ENCODE measurements around the gene BRAF.
"Not testable (repeated sequence)": the region's sequence is repeated elsewhere in the genome, so short reads cannot be mapped to it uniquely, and the experiment has no call there.

The BRAF gene

GRCh38 chr7:140924821-140925421, at the start of gene BRAF:
Gene BRAF (minus strand): TSS chr7:140924929. CDS start chr7:140924703, 226 bp downstream.
- DNase-seq (ENCODE audit: low read depth, low spot score), result peak; percentile 33
- CTCF ChIA-PET, result interaction anchor here (1.5 kb wide), 1 partner anchor 113 kb away, joined by 4 read pairs; no protein-coding TSS in a partner anchor
- H3K4me3 ChIP-seq (ENCODE audit: low read depth, low read length), result peak within 1 kb of the TSS; percentile 82
- POLR2A ChIA-PET, result no interaction called here
- TF ChIP-seq, protein P1, sequence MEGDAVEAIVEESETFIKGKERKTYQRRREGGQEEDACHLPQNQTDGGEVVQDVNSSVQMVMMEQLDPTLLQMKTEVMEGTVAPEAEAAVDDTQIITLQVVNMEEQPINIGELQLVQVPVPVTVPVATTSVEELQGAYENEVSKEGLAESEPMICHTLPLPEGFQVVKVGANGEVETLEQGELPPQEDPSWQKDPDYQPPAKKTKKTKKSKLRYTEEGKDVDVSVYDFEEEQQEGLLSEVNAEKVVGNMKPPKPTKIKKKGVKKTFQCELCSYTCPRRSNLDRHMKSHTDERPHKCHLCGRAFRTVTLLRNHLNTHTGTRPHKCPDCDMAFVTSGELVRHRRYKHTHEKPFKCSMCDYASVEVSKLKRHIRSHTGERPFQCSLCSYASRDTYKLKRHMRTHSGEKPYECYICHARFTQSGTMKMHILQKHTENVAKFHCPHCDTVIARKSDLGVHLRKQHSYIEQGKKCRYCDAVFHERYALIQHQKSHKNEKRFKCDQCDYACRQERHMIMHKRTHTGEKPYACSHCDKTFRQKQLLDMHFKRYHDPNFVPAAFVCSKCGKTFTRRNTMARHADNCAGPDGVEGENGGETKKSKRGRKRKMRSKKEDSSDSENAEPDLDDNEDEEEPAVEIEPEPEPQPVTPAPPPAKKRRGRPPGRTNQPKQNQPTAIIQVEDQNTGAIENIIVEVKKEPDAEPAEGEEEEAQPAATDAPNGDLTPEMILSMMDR (IDR thresholded peaks at IDR 0.05; ENCODE audit: insufficient read depth, low read length, missing control alignments), result no peak

DNA sequence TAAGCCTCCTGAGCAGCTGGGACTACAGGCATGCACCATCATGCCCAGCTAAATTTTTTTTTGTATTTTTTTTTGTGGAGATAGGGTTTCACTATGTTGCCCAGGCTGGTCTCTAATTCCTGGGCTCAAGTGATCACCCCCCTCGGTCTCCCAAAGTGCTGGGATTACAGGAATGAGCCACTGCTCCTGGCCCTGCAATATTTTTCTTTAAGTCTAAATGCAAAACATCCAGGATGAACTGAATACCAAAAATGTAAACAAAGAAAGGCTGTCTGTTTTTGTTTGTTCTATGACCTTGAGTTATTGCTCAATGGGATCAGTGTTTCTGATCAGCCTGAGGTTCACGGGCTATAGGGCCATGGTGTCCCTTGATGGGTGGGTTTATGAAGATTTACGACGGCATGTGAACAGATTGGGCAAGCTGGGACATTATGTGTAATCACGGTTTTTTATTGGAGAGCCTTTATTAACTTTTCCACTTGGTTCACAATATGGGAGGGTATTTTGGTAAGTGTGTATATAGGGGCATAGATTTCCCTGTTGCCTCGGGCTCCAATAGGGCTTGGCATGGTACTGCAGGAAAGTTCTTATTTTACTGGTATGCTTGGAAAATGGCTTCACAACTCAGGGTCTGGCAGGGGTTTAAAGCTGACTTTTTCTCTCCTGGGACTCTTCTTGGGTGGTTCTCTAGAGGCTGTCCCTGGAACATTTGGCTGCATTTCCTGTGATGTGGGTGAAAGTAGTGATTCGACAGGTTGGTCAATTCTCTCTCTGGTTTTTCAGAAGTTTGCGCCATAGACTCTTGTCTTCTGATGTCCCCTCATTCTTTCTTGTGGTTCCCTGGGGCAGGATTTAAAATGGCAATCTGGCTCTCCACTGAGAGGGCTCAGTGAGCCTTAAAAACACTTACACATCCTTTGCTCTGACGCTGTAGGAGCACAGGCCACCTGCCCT, 48.4 kb upstream of the BRAF start:
- ChIA-PET CTCF (no interaction called here), POLR2A (no interaction called here)
- TF ChIP-seq, protein P1 (IDR thresholded peaks at IDR 0.05; ENCODE audit: insufficient read depth, low read length, missing control alignments), result no peak
- no peak for DNase-seq (ENCODE audit: low read depth, low spot score)
- H3K4me3 ChIP-seq (ENCODE audit: low read depth, low read length), result no peak overlapping the region

DNA sequence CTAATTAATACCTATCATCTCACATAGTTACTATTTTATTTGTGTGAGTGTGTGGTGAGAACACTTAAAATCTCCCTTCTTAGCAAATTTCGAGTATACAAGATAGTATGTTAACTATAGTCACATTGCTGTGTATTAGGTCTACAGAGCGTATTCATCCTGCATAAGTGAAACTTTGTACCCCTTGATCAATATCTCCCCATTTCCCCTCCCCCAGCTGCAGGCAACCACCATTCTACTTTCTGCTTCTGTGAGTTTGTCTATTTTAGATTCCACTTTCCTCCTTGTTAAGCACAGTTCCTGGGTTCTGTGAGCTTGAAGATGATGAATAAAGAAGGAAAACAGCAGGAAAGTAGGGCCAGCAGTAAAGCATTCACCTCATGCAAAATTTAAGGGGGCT, 47.6 kb upstream of the BRAF start:
- TF ChIP-seq, protein P1 (IDR thresholded peaks at IDR 0.05; ENCODE audit: insufficient read depth, low read length, missing control alignments), result no peak
- CTCF ChIA-PET, result no interaction called here
- POLR2A ChIA-PET, result no interaction called here
- DNase-seq (ENCODE audit: low read depth, low spot score), result no peak
- H3K4me3 ChIP-seq (ENCODE audit: low read depth, low read length), result no peak overlapping the region

- TF ChIP-seq, protein P1 (IDR thresholded peaks at IDR 0.05; ENCODE audit: insufficient read depth, low read length, missing control alignments), result no peak
- CTCF ChIA-PET, result no interaction called here
- POLR2A ChIA-PET, result no interaction called here
- DNase-seq (ENCODE audit: low read depth, low spot score), result no peak
- H3K4me3 ChIP-seq (ENCODE audit: low read depth, low read length), result no peak overlapping the region
These were observed 42.7 kb upstream of the BRAF start for GRCh38 chr7:140967438-140967837.

DNA sequence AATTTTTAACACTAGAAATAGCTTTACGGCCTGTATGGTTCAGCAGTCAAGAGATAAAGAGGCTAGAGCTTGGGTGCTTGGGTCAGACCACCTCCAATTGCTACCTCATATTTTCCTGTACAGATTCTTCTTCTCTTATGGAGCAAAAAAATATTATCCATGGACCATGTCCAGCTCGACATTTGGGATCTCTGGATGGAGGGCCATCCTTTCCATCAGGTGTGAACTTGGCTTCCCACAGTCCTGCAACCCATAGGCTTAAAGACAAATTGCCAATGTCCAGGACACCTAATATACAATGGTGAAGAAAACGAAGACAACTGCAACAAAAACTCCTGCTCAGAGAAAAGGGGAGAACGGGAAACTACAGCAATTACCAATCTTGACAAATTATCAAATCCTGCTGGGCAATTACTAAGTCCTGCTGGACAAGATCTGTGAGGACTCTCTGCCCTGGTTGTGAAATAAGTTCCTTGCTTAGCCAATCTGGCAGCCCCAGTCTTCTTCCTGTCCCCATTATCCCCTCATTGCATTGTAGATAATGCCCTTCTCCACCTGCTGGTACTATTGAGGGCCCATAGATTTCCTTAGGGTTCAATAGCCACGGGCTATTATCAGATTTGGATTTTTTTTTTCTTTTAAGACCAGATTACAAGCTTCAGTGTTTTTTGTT, 42.0 kb upstream of the BRAF start:
- POLR2A ChIA-PET, result no interaction called here
- H3K4me3 ChIP-seq (ENCODE audit: low read depth, low read length), result no peak overlapping the region
- CTCF ChIA-PET, result no interaction called here
- DNase-seq (ENCODE audit: low read depth, low spot score), result no peak
- TF ChIP-seq, protein P1 (IDR thresholded peaks at IDR 0.05; ENCODE audit: insufficient read depth, low read length, missing control alignments), result no peak

DNA sequence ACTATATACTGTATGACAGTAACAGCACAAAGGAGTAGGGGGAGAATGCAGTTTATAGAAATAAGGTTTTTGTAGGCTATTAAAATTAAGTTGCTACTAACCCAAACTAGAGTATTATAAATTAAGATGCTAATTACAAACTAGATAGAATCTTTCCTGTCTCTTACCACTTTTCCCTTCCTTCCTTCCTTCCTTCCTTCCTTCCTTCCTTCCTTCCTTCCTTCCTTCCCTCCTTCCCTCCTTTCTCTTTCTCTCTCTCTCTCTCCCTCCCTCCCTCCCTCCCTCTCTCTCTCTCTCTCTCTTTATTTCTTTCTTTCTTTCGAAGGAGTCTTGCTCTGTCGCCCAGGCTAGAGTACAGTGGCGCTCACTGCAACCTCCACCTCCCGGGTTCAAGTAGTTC, 36.4 kb upstream of the BRAF start:
- ChIA-PET POLR2A (no interaction called here), CTCF (no interaction called here)
- no peak overlapping the region for H3K4me3 ChIP-seq (ENCODE audit: low read depth, low read length)
- TF ChIP-seq, protein P1 (IDR thresholded peaks at IDR 0.05; ENCODE audit: insufficient read depth, low read length, missing control alignments), result no peak
- no peak for DNase-seq (ENCODE audit: low read depth, low spot score)

DNA sequence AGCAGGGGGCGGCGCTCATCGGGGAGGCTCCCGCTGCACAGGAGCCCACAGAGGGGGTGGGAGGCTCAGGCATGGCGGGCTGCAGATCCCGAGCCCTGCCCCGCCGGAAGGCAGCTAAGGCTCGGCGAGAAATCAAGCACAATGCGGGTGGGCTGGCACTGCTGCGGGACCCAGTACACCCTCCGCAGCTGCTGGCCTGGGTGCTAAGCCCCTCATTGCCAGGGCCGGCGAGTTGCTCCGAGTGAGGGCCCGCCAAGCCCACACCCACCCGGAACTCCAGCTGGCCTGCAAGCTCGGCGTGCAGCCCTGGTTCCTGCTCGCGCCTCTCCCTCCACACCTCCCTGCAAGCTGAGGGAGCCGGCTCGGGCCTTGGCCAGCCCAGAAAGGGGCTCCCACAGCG, 32.3 kb upstream of the BRAF start:
- H3K4me3 ChIP-seq (ENCODE audit: low read depth, low read length); CTCF ChIA-PET; POLR2A ChIA-PET; DNase-seq (ENCODE audit: low read depth, low spot score): not testable (repeated sequence)

Data from AG04449 (cell line).